Testis (tissue), 3 donors: Measurements from ENCODE around the gene F12. TPM values are rescaled to one million over a fixed set of nuclear protein-coding genes. Genes with fewer than 3 reads are reported as not detected.

Experiments used
- DNase-seq: peaks from one replicate; pipeline ENCODE4 v3.0.0-alpha.2; 2019
- H3K27ac ChIP-seq, 2 donors: fragments of 200-600 bp; sonication (generic); one replicate each; pipeline ENCODE4 v1.5.1; 2019
- H3K27me3 ChIP-seq: fragments of 200-600 bp; sonication (generic); one replicate; pipeline ENCODE4 v1.5.1; 2019
- H3K36me3 ChIP-seq: fragments of 200-600 bp; sonication (generic); one replicate; pipeline ENCODE4 v1.5.1; 2017; ENCODE audit warnings: low read depth; ENCODE audit errors: missing control alignments
- H3K4me1 ChIP-seq: fragments of 200-600 bp; sonication (generic); one replicate; pipeline ENCODE4 v1.5.1; 2019
- H3K4me3 ChIP-seq, 2 donors: fragments of 200-600 bp; sonication (generic); one replicate each; pipeline ENCODE4 v1.5.1; 2017 to 2019
- H3K9me3 ChIP-seq: fragments of 200-600 bp; sonication (generic); one replicate; pipeline ENCODE4 v1.5.1; 2017
- POLR2A ChIP-seq: fragments of 450-650 bp; IDR thresholded peaks from one replicate; pipeline ENCODE4 v1.6.1; 2017; ENCODE audit warnings: antibody characterized with exemption, mild to moderate bottlenecking, moderate library complexity
- WGBS, 2 donors: methylation state at CpG; one replicate each; pipeline ENCODE4 v1.1.5; 2018; 5-methylcytosine and 5-hydroxymethylcytosine counted together
- intact Hi-C: fragments of 100-400 bp; cut with DNase I; formaldehyde crosslinking; loops from one replicate; pipeline ENCODE4 v1.15.1; 2023; ENCODE audit warnings: low total_unique reads
- polyA plus RNA-seq: library from polyadenylated mRNA; stranded (reverse); fragments of 350-450 nt; fragmentation: Illumina TruSeq; extraction: RNeasy Lipid Tissue Mini Kit (QIAGEN cat#74804); gene quantifications from one replicate; pipeline ENCODE4 v1.2.3, GENCODE V29; 2014; ENCODE audit warnings: low read depth, low replicate concordance; ENCODE audit not compliant: insufficient read depth
- total RNA-seq, 2 donors: library from RNA; depleted of rRNA; stranded (reverse); fragments of >200 nt; gene quantifications; one replicate each; pipeline ENCODE4 v1.2.3, GENCODE V29; 2016
- TF ChIP-seq, protein P1 (sequence below), 3 experiments: fragments of 450-650 bp in 2 of 3; fragments of 200-600 bp in 1 of 3; sonication (generic) in 1 of 3; IDR thresholded peaks; one replicate each; pipeline ENCODE4 v1.5.1; 2016 to 2019; ENCODE audit warnings: antibody characterized with exemption in 3 of 3, mild to moderate bottlenecking in 2 of 3, moderate library complexity in 1 of 3

Gene F12
- total and polyA plus RNA-seq, 3 donors from 2014 or later: 4.9 to 5.8 (median 5.3) TPM

DNA sequence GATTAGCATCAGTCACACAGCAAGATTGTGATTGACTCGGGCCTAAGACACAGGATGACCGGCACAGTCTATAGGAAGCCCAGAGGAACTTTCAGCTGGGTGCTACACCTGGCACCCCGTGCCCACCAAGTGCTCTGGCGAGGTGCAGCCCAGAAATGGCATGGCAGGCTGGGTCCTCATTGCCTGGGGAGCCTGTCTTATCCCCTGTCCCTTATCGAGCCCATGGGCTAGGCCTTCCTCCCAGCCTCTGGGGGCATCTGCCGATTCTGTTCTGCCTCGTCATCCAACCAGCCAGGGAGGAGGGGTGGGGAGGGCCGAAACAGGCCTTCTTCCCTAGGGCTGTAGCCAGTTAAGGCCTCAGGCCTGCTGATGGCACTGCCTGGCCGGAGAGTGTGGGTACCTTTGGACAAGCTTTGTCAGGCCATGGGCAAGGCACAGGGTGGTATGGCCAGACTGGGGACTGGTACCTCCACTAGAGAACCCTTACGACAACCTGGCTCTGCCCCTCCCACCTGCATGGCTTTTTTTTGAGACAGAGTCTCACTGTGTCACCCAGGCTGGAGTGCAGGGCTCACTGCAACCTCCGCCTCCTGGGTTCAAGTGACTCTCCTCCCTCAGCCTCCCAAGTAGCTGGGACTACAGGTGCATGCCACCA, 18.7 kb upstream of the F12 start:
- DNase-seq: no peak
- intact Hi-C loops: no loop called here
- no peaks in the 10 kb centered on the region for H3K9me3 ChIP-seq
- no peak overlapping the region for H3K27ac ChIP-seq
- peaks cover 12% of the 10 kb centered on the region for H3K4me1 ChIP-seq
- TF ChIP-seq, protein P1, sequence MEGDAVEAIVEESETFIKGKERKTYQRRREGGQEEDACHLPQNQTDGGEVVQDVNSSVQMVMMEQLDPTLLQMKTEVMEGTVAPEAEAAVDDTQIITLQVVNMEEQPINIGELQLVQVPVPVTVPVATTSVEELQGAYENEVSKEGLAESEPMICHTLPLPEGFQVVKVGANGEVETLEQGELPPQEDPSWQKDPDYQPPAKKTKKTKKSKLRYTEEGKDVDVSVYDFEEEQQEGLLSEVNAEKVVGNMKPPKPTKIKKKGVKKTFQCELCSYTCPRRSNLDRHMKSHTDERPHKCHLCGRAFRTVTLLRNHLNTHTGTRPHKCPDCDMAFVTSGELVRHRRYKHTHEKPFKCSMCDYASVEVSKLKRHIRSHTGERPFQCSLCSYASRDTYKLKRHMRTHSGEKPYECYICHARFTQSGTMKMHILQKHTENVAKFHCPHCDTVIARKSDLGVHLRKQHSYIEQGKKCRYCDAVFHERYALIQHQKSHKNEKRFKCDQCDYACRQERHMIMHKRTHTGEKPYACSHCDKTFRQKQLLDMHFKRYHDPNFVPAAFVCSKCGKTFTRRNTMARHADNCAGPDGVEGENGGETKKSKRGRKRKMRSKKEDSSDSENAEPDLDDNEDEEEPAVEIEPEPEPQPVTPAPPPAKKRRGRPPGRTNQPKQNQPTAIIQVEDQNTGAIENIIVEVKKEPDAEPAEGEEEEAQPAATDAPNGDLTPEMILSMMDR (IDR thresholded peaks at IDR 0.05): no peak
- TF ChIP-seq POLR2A: no peak
- no peaks in the 10 kb centered on the region for H3K27me3 ChIP-seq
- no peaks in the 10 kb centered on the region for H3K36me3 ChIP-seq
- no peak overlapping the region for H3K4me3 ChIP-seq
- 85 to 87% methylated on average over 9 to 11 of the region's 11 CpGs for WGBS, 2 donors

DNA sequence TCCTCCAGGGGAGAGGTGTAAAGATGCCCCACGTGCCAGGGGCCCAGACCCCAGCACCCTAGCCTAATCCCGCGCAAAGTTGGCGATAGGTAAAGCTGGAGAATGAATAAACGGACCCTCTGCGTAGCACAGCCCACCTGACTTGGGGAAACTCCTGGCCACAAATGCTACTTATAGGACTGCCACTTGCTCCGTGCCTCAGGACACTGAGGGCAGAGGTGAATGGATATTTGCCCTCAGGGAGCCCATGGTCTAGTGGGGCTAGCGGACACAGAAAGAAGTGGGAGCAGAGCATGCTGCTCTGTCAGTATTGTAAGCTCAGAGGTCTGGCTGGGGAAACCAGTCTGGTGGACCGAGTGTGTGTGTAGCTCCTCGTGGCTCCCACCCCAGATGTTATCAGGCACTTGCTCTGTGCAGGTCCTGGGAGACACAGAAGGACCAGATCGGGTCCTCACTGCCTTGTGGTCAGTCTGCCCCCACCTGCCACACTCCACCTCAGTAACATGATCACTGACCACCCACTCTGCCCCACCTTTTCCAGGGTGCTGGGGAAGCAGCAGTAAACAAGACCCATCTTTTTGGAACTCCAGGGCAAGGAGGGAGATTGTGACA, 18.0 kb upstream of the F12 start:
- H3K36me3 ChIP-seq: no peaks in the 10 kb centered on the region
- peaks cover 12% of the 10 kb centered on the region for H3K4me1 ChIP-seq
- H3K27me3 ChIP-seq: no peaks in the 10 kb centered on the region
- H3K27ac ChIP-seq: peak overlapping the region; percentile 68 to 83
- no peak for DNase-seq
- WGBS, 2 donors: 7 to 12% methylated on average over 4 to 11 of the region's 11 CpGs
- intact Hi-C loops: no loop called here
- TF ChIP-seq, protein P1 (IDR thresholded peaks at IDR 0.05): no peak
- peak overlapping the region; percentile 75 to 77 for H3K4me3 ChIP-seq
- no peaks in the 10 kb centered on the region for H3K9me3 ChIP-seq

DNA sequence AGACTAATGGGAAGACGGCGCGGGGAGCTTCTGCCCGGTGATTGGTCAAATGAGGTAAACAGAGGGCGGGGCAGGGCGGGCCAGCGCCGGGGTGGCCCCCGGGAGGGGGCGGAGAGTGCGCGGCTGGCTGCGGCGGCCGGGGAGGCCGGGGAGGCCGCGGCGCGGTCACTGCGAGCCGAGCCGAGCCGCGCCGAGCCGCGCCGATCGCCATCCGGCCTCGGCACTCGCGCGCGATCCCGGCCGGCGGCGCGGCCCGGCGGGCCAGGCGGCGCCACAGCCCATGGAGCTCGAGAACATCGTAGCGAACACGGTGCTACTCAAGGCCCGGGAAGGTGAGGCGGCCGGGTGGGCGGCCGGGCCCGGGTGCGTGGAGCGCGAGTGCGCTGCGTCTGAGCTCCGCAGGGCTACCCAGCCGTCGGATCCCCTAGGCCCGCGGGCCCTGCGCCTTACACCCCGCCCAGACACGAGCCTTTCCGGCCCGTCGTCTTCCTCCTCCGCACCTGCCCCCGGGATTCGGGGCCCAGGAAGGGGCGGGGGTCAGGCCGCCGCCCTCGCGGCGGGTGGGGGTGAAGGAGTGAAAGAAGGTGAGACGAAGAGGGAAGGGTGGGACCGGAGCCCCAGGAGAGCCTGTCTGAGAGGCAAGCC, 17.3 kb upstream of the F12 start, which contains the start of gene GRK6:
Gene GRK6, plus strand, starts transcription at position 111 of the 645 bp plus-strand sequence. Its CDS starts 170 bp downstream, at position 281.
- TF ChIP-seq POLR2A: no peak
- TF ChIP-seq, protein P1 (IDR thresholded peaks at IDR 0.05): no peak
- WGBS, 2 donors: 0 to 1% methylated on average over 27 to 56 of the region's 82 CpGs
- Histone ChIP-seq H3K4me1 (peaks cover 12% of the 10 kb centered on the region), H3K27ac (peak within 1 kb of the TSS; percentile 85 to 92), H3K9me3 (no peaks in the 10 kb centered on the region), H3K4me3 (peak within 1 kb of the TSS; percentile 75 to 77), H3K36me3 (no peaks in the 10 kb centered on the region), H3K27me3 (no peaks in the 10 kb centered on the region)
- intact Hi-C loops: no loop called here
- DNase-seq: no peak

DNA sequence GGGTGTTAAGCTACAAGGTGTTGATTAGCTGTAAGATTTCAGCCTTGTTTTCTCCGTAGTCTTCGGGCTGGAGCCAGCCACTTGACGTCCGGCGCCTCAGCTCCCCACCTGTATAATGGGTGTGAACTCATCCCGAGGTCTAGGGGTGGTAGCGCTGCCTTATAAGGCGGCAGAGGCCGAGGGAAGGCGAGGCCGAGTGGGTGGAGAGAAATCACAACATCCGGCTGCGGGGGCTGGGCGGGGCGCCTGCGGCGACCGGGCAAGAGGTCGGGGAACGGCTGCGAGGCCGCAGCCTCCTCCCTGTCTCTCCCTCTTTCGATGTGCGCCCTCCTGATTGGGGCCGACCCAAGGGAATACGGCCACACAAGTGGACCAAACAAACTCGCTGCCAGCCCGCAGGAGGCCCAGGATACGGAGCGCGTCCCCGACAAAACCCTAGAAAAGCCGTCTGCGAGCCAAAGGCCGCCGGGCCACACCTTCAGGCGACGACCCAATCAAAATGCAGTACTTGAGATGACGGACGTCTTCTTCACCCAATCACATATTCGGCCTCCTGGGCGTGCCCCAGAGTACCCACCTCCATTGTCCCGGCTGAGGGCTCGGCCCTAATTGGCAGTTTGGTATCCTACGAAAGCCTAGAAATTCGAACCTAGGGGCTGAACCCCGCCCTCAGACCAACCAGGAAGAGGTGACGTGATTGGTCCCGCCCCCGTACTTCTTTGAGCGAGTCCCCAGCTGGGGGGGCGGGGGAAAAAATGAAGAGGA, 16.6 kb upstream of the F12 start:
- Histone ChIP-seq H3K36me3 (no peaks in the 10 kb centered on the region), H3K4me3 (peak overlapping the region; percentile 49 to 67), H3K27me3 (no peaks in the 10 kb centered on the region), H3K4me1 (peaks cover 12% of the 10 kb centered on the region), H3K27ac (peak overlapping the region; percentile 85 to 92), H3K9me3 (no peaks in the 10 kb centered on the region)
- WGBS, 2 donors: 0% methylated on average over 28 to 52 of the region's 52 CpGs
- DNase-seq: peak; percentile 100
- no peak for TF ChIP-seq POLR2A
- TF ChIP-seq, protein P1 (IDR thresholded peaks at IDR 0.05): no peak
- intact Hi-C loops: no loop called here
